ENCODE data around the gene DRC1. TPM values are rescaled to one million over a fixed set of nuclear protein-coding genes. Genes with fewer than 3 reads are reported as not detected.

The DRC1 gene
- total RNA-seq, 4 donors from 2014 or later: not detected

DNA sequence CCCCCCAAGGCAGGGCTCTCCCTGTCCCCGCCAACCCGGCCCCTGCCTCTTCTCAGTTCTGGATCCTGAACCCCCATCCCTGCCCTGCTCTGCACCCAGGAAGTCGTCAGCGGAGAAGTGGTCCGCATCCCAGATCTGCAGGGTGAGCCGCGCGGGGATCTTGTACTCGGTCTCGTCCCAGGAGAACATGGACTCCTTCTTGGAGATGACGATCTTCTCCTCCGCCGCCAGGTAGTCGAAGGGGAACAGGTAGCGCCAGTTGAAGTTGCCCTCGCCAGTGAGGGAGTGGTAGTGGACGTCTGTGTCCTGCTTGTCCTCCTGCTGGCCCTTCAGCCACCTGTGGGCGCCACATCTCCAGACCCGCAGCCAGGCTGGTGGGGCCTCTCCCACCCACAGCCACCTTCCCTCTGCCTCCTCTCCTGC lies 59.9 kb downstream of the DRC1 start:
- TF ChIP-seq EP300 (IDR thresholded peaks at IDR 0.05; ENCODE audit: low read depth) (no peak), POLR2A (IDR thresholded peaks at IDR 0.05) (no peak), POLR2AphosphoS5 (IDR thresholded peaks at IDR 0.05) (no peak)
- TF ChIP-seq, protein P1, sequence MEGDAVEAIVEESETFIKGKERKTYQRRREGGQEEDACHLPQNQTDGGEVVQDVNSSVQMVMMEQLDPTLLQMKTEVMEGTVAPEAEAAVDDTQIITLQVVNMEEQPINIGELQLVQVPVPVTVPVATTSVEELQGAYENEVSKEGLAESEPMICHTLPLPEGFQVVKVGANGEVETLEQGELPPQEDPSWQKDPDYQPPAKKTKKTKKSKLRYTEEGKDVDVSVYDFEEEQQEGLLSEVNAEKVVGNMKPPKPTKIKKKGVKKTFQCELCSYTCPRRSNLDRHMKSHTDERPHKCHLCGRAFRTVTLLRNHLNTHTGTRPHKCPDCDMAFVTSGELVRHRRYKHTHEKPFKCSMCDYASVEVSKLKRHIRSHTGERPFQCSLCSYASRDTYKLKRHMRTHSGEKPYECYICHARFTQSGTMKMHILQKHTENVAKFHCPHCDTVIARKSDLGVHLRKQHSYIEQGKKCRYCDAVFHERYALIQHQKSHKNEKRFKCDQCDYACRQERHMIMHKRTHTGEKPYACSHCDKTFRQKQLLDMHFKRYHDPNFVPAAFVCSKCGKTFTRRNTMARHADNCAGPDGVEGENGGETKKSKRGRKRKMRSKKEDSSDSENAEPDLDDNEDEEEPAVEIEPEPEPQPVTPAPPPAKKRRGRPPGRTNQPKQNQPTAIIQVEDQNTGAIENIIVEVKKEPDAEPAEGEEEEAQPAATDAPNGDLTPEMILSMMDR (IDR thresholded peaks at IDR 0.05): no peak
- 87 to 96% methylated on average over 9 to 19 of the region's 19 CpGs for WGBS, 2 donors (ENCODE audit: low coverage in 1 of 2)
- no peak overlapping the region for H3K27ac ChIP-seq
- H3K4me1 ChIP-seq: no peaks in the 10 kb centered on the region
- no peak overlapping the region for H3K4me3 ChIP-seq
- H3K9me3 ChIP-seq: no peaks in the 10 kb centered on the region
- H3K36me3 ChIP-seq: no peaks in the 10 kb centered on the region
- in situ Hi-C loops (cut with MboI; ENCODE audit: low pct_ligation_motif_present in 1 of 4, low pct_unique_long_range_greater_than_20kb in 1 of 4, low sequenced_read_pairs in 3 of 4) (no loop called here), intact Hi-C loops (cut with DNase I; ENCODE audit: low total_unique reads) (no loop called here)
- no peaks in the 10 kb centered on the region for H3K27me3 ChIP-seq
- peak; percentile 4 for DNase-seq

- in situ Hi-C loops (cut with MboI; ENCODE audit: low pct_ligation_motif_present in 1 of 4, low pct_unique_long_range_greater_than_20kb in 1 of 4, low sequenced_read_pairs in 3 of 4): no loop called here
- H3K9me3 ChIP-seq: no peaks in the 10 kb centered on the region
- H3K27ac ChIP-seq: no peak overlapping the region
- H3K27me3 ChIP-seq: no peaks in the 10 kb centered on the region
- no peak for TF ChIP-seq EP300 (IDR thresholded peaks at IDR 0.05; ENCODE audit: low read depth)
- no peak for TF ChIP-seq POLR2A (IDR thresholded peaks at IDR 0.05)
- TF ChIP-seq POLR2AphosphoS5 (IDR thresholded peaks at IDR 0.05): no peak
- TF ChIP-seq, protein P1 (IDR thresholded peaks at IDR 0.05): no peak
- H3K4me1 ChIP-seq: no peaks in the 10 kb centered on the region
- 94% methylated on average over 5 of the region's 6 CpGs; no CpG with 5 or more reads in 1 of the 2 donors for WGBS, 2 donors (ENCODE audit: low coverage in 1 of 2)
- H3K4me3 ChIP-seq: no peak overlapping the region
- DNase-seq: peak; percentile 3
- intact Hi-C loops (cut with DNase I; ENCODE audit: low total_unique reads): no loop called here
- H3K36me3 ChIP-seq: no peaks in the 10 kb centered on the region
These were observed 60.4 kb downstream of the DRC1 start for GRCh38 chr2:26462100-26462499.

GRCh38 chr2:26462511-26463243 lies 61.0 kb downstream of the DRC1 start:
- intact Hi-C loops (cut with DNase I; ENCODE audit: low total_unique reads) (no loop called here), in situ Hi-C loops (cut with MboI; ENCODE audit: low pct_ligation_motif_present in 1 of 4, low pct_unique_long_range_greater_than_20kb in 1 of 4, low sequenced_read_pairs in 3 of 4) (no loop called here)
- DNase-seq: peak; percentile 14
- Histone ChIP-seq H3K9me3 (no peaks in the 10 kb centered on the region), H3K4me1 (no peaks in the 10 kb centered on the region), H3K27ac (no peak overlapping the region), H3K4me3 (no peak overlapping the region), H3K27me3 (no peaks in the 10 kb centered on the region), H3K36me3 (no peaks in the 10 kb centered on the region)
- WGBS, 2 donors (ENCODE audit: low coverage in 1 of 2): 89% methylated on average over 14 of the region's 14 CpGs; no CpG with 5 or more reads in 1 of the 2 donors
- TF ChIP-seq, protein P1 (IDR thresholded peaks at IDR 0.05): peak in 3 of 5 experiments; percentile 11 to 22 (median 20)
- TF ChIP-seq EP300 (IDR thresholded peaks at IDR 0.05; ENCODE audit: low read depth): no peak

- no peak overlapping the region for H3K4me3 ChIP-seq
- H3K9me3 ChIP-seq: no peaks in the 10 kb centered on the region
- H3K27ac ChIP-seq: no peak overlapping the region
- no peaks in the 10 kb centered on the region for H3K4me1 ChIP-seq
- no peak for DNase-seq
- H3K27me3 ChIP-seq: no peaks in the 10 kb centered on the region
- H3K36me3 ChIP-seq: no peaks in the 10 kb centered on the region
- in situ Hi-C loops (cut with MboI; ENCODE audit: low pct_ligation_motif_present in 1 of 4, low pct_unique_long_range_greater_than_20kb in 1 of 4, low sequenced_read_pairs in 3 of 4): no loop called here
- intact Hi-C loops (cut with DNase I; ENCODE audit: low total_unique reads): no loop called here
- WGBS, 2 donors (ENCODE audit: low coverage in 1 of 2): 89% methylated on average over 25 of the region's 25 CpGs; no CpG with 5 or more reads in 1 of the 2 donors
- TF ChIP-seq POLR2A (IDR thresholded peaks at IDR 0.05): no peak
- TF ChIP-seq POLR2AphosphoS5 (IDR thresholded peaks at IDR 0.05): no peak
- no peak for TF ChIP-seq EP300 (IDR thresholded peaks at IDR 0.05; ENCODE audit: low read depth)
- TF ChIP-seq, protein P1 (IDR thresholded peaks at IDR 0.05): no peak
These were observed 61.8 kb downstream of the DRC1 start for GRCh38 chr2:26463244-26464192.
